RWPE2 (cell line): ENCODE results near the gene WDR76.
A peak's percentile ranks its signal among the peaks of the same experiment; 100 is the strongest.

Source experiments
- ATAC-seq: fragments of 200-7000 bp; cut with Tn5 transposase; 3 replicates; pipeline ENCODE4 v1.9.1; 2021; ENCODE audit warnings: low read depth
- DNase-seq: peaks from one replicate; pipeline ENCODE4 v3.0.0-alpha.2; 2020; ENCODE audit warnings: low spot score
- H3K27ac ChIP-seq: fragments of 450-650 bp; 2 replicates; pipeline ENCODE4 v1.5.1; 2017; ENCODE audit warnings: mild to moderate bottlenecking; ENCODE audit not compliant: poor library complexity, severe bottlenecking
- H3K27me3 ChIP-seq: fragments of 250-450 bp; sonication (Bioruptor Pico); 2 replicates; pipeline ENCODE4 v1.5.1; 2021; ENCODE audit warnings: mild to moderate bottlenecking, moderate library complexity; ENCODE audit not compliant: insufficient read depth, poor library complexity, severe bottlenecking
- H3K36me3 ChIP-seq: fragments of 250-450 bp; sonication (Bioruptor Pico); 2 replicates; pipeline ENCODE4 v1.5.1; 2020; ENCODE audit warnings: low read depth, mild to moderate bottlenecking, moderate library complexity
- H3K4me1 ChIP-seq: fragments of 250-450 bp; sonication (Bioruptor Pico); 2 replicates; pipeline ENCODE4 v1.5.1; 2021; ENCODE audit warnings: mild to moderate bottlenecking, moderate library complexity; ENCODE audit not compliant: insufficient read depth, poor library complexity, severe bottlenecking
- H3K4me3 ChIP-seq: fragments of 250-450 bp; sonication (Bioruptor Pico); 2 replicates; pipeline ENCODE4 v1.5.1; 2021; ENCODE audit warnings: mild to moderate bottlenecking, moderate library complexity; ENCODE audit not compliant: severe bottlenecking
- H3K9me3 ChIP-seq: fragments of 250-450 bp; sonication (Bioruptor Pico); 2 replicates; pipeline ENCODE4 v1.5.1; 2021; ENCODE audit warnings: mild to moderate bottlenecking, moderate library complexity; ENCODE audit not compliant: severe bottlenecking
- TF ChIP-seq, protein P1 (sequence below): fragments of 450-650 bp; IDR thresholded peaks from one replicate; pipeline ENCODE4 v1.5.1; 2017; ENCODE audit warnings: mild to moderate bottlenecking, moderate library complexity; ENCODE audit not compliant: poor library complexity, severe bottlenecking

WDR76 gene

DNA sequence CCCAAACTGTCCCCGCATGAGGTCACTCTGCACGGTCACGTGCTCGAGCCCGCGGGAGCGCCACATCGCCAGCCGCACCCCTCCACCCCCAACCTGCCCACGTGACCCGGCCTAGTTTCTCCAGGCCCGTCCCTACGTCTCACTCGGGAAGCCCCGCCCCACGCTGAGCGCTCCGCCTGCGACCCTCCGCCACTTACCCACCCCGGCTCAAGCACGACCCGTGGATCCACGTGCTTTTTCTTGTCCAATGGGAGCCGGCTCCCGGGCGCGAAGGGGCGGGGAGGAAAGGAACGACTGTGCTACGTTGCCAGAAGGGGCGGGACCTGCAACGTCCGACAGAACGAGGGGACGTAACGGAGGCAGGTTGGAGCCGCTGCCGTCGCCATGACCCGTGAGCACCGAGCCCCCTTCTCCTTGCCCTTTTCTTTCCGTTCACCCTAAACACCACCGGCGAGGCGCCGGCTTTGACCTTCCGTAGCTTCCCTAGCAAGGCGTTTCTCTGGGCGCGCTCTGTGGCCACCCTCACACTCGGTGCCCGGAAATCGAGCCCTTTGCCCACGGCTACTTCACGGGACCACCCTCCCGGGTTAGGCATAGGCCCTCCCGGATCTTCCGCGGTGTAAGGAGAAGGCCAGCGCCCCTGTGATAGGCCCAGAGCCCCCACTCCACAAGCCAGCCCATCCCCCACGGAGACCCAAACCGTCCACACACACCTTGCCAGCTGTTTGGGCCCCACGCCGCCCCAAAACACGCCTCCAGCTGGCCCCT is 34.6 kb upstream of the WDR76 start, which contains the start of gene SERF2:
TSS of gene SERF2 (plus strand) at position 328 of the 768 bp plus-strand sequence. CDS start at position 385, 57 bp downstream.
- Histone ChIP-seq H3K36me3 (peaks cover 39% of the 10 kb centered on the region), H3K4me1 (no peaks in the 10 kb centered on the region), H3K27ac (peak within 1 kb of the TSS; percentile 67), H3K27me3 (no peaks in the 10 kb centered on the region), H3K4me3 (peak within 1 kb of the TSS; percentile 89), H3K9me3 (no peaks in the 10 kb centered on the region)
- ATAC-seq, result peak; percentile 92
- peak; percentile 100 for DNase-seq
- TF ChIP-seq, protein P1, sequence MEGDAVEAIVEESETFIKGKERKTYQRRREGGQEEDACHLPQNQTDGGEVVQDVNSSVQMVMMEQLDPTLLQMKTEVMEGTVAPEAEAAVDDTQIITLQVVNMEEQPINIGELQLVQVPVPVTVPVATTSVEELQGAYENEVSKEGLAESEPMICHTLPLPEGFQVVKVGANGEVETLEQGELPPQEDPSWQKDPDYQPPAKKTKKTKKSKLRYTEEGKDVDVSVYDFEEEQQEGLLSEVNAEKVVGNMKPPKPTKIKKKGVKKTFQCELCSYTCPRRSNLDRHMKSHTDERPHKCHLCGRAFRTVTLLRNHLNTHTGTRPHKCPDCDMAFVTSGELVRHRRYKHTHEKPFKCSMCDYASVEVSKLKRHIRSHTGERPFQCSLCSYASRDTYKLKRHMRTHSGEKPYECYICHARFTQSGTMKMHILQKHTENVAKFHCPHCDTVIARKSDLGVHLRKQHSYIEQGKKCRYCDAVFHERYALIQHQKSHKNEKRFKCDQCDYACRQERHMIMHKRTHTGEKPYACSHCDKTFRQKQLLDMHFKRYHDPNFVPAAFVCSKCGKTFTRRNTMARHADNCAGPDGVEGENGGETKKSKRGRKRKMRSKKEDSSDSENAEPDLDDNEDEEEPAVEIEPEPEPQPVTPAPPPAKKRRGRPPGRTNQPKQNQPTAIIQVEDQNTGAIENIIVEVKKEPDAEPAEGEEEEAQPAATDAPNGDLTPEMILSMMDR, result no peak

DNA sequence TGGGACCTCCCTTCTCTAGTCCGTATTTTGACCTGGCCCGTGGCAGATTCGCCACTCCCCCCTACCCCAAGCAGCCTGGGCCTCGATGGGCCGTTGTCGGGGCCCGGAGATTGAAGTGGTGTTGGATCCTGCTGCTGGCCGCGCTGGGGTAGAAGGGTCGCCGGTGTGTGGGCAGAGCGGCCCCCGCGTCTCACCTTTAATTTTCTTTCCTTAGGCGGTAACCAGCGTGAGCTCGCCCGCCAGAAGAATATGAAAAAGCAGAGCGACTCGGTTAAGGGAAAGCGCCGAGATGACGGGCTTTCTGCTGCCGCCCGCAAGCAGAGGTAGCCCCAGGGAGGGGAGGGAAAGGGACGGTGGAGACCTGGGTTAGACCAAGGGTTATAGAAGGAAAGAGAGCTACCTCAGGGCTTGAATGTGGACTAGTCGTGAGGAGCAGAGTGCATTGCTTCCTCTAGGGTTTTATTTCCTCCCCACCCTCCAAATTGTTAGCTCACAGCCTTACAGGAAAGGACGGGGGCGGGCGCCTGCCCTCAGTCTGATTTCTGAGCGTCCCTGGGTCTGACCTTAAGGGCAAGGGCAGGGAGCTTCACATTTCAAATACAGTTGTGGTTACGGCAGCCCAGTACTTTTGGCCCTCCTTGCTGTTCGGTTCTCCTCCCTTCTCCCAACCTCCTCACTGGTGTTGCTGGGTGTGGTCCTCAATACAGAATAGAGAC is 33.9 kb upstream of the WDR76 start:
- ATAC-seq (peak; percentile 4; the same call in 1 of the 3 replicates), DNase-seq (no peak)
- Histone ChIP-seq H3K9me3 (no peaks in the 10 kb centered on the region), H3K4me1 (no peaks in the 10 kb centered on the region), H3K4me3 (peak overlapping the region; percentile 89), H3K36me3 (peaks cover 44% of the 10 kb centered on the region), H3K27ac (peak overlapping the region; percentile 67), H3K27me3 (no peaks in the 10 kb centered on the region)
- TF ChIP-seq, protein P1, result no peak

DNA sequence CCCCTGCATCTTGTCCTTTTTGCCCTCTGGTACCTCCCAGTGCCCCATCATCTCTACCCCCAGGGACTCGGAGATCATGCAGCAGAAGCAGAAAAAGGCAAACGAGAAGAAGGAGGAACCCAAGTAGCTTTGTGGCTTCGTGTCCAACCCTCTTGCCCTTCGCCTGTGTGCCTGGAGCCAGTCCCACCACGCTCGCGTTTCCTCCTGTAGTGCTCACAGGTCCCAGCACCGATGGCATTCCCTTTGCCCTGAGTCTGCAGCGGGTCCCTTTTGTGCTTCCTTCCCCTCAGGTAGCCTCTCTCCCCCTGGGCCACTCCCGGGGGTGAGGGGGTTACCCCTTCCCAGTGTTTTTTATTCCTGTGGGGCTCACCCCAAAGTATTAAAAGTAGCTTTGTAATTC is 33.2 kb upstream of the WDR76 start:
- H3K4me1 ChIP-seq, result peaks cover 5% of the 10 kb centered on the region
- H3K27ac ChIP-seq, result peak overlapping the region; percentile 67
- DNase-seq (no peak), ATAC-seq (no peak)
- H3K36me3 ChIP-seq, result peaks cover 46% of the 10 kb centered on the region
- TF ChIP-seq, protein P1, result no peak
- no peak overlapping the region for H3K4me3 ChIP-seq
- H3K27me3 ChIP-seq, result no peaks in the 10 kb centered on the region
- H3K9me3 ChIP-seq, result no peaks in the 10 kb centered on the region

DNA sequence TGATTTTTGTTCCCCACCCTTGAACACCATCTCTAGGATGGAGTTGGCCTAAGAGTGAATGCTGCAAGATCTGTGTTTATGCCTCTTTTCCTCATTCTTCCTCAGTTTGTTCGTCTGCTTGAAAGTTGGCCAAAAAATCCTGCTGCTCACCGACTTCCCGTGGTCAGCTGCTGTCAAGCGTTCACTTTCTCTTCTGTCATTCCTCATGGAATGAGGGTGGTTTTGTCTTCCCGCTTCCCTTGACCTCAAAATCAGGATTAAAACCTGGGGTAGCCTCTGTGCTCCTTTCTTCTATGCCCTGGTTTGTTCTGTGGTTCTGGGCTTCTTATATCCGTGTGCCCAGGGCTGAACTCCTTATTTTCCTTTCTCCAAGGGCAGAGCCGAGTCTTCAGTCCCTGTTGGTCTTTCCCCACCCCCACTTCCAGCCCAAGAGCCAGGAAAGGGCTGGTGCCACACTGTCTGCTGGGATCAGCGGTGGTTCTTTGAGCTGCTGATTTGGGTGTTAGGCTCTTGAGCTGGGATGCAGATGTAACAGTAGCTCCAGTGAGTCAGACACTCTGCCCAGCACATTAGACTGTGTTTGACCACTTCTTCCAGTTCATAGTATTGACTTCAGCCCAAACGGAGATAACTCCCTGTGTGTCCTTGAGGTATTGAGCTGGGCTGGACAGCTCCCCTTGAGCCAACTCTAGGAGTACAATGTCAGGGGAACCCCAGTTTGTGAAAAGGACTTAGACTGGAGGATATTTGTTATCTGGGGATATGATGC is 32.3 kb upstream of the WDR76 start:
- H3K36me3 ChIP-seq, result peaks cover 54% of the 10 kb centered on the region
- no peak overlapping the region for H3K4me3 ChIP-seq
- no peak for ATAC-seq

More for the DNA sequence above, 32.3 kb upstream of the WDR76 start:
- TF ChIP-seq, protein P1, result no peak
- H3K4me1 ChIP-seq, result peaks cover 5% of the 10 kb centered on the region
- H3K27me3 ChIP-seq, result no peaks in the 10 kb centered on the region
- no peak overlapping the region for H3K27ac ChIP-seq
- H3K9me3 ChIP-seq, result no peaks in the 10 kb centered on the region
- DNase-seq, result no peak
